GM12892 (cell line): ENCODE results near the gene DPF1.
"Not testable (repeated sequence)": the region's sequence is repeated elsewhere in the genome, so short reads cannot be mapped to it uniquely, and the experiment has no call there.

Experiments used
- DNase-seq: peaks from one replicate; pipeline ENCODE4 v3.0.0; 2011; ENCODE audit not compliant: insufficient read length
- FAIRE-seq: peaks from 2 replicates; lab custom pipeline; 2011; peaks lifted over from hg19 to GRCh38; lab: Jason Lieb, UNC
- POLR2A ChIP-seq: IDR thresholded peaks from 2 replicates; pipeline ENCODE4 v1.6.1; 2011; ENCODE audit warnings: low read depth, low read length, control low read depth
- POLR2AphosphoS5 ChIP-seq: IDR thresholded peaks from 2 replicates; pipeline ENCODE4 v1.6.1; 2011; ENCODE audit warnings: low read depth, low read length, control low read depth
- TAF1 ChIP-seq: IDR thresholded peaks from 2 replicates; pipeline ENCODE4 v1.6.1; 2011; ENCODE audit warnings: low read depth, mild to moderate bottlenecking, control low read depth, low read length, borderline replicate concordance

DPF1 gene

DNA sequence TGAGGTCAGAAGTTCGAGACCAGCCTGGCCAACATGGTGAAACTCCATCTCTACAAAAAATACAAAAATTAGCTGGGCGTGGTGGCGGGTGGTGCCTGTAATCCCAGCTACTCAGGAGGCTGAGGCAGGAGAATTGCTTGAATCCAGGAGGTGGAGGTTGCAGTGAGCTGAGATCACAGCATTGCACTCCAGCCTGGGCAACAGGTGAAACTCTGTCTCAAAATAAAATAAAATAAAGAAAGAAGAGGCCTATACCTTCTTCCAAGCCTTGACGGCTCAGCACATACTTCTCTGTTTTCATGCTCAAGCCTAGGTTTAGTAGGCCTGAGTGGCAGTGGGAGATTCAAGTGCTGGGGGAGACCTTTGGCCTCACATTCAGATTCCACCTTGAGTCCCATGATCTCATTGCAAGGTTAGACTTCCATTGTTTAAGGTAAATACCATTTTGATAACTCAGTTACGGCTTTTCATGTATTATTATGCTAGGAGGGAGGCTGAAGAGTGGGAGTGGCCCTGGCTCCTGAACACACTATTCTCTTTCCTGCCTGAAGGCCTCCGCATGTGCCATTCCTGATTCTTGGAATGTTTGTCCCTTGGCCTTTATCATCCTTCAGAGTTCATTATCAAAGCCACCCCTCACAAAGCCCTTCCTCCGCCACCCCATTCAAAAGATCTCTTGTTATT is 38.7 kb upstream of the DPF1 start:
- no peak for TF ChIP-seq TAF1
- TF ChIP-seq POLR2A, result no peak
- TF ChIP-seq POLR2AphosphoS5, result no peak
- DNase-seq, result no peak
- no peak for FAIRE-seq

GRCh38 chr19:38261942-38262341 is 37.9 kb upstream of the DPF1 start:
- not testable (repeated sequence) for FAIRE-seq, DNase-seq

- TF ChIP-seq TAF1, result no peak
- DNase-seq (no peak), FAIRE-seq (no peak)
These were observed 31.5 kb upstream of the DPF1 start for GRCh38 chr19:38255383-38256014.

GRCh38 chr19:38253788-38254187 is 29.8 kb upstream of the DPF1 start:
- TF ChIP-seq TAF1, result no peak
- DNase-seq (no peak), FAIRE-seq (no peak)

GRCh38 chr19:38252941-38253691 is 29.1 kb upstream of the DPF1 start:
- TF ChIP-seq POLR2AphosphoS5, result no peak
- no peak for TF ChIP-seq POLR2A
- no peak for TF ChIP-seq TAF1
- no peak for FAIRE-seq
- DNase-seq, result no peak

- TF ChIP-seq POLR2AphosphoS5 (no peak), POLR2A (no peak), TAF1 (no peak)
- FAIRE-seq, result no peak
- DNase-seq, result no peak
These were observed 28.4 kb upstream of the DPF1 start for GRCh38 chr19:38252385-38252784.

GRCh38 chr19:38251564-38252051 is 27.6 kb upstream of the DPF1 start:
- no peak for FAIRE-seq

GRCh38 chr19:38250821-38251563 is 27.0 kb upstream of the DPF1 start:
- FAIRE-seq (no peak), DNase-seq (no peak)
- no peak for TF ChIP-seq POLR2A
- TF ChIP-seq POLR2AphosphoS5, result no peak
- TF ChIP-seq TAF1, result no peak

More at GRCh38 chr19:38251564-38252051, 27.6 kb upstream of the DPF1 start:
- no peak for TF ChIP-seq POLR2AphosphoS5
- TF ChIP-seq POLR2A, result no peak
- no peak for TF ChIP-seq TAF1
- no peak for DNase-seq

- DNase-seq (no peak), FAIRE-seq (no peak)
- no peak for TF ChIP-seq TAF1
- no peak for TF ChIP-seq POLR2AphosphoS5
- TF ChIP-seq POLR2A, result no peak
These were observed 26.4 kb upstream of the DPF1 start for GRCh38 chr19:38250428-38250820.

GRCh38 chr19:38248421-38248820 is 24.4 kb upstream of the DPF1 start:
- DNase-seq (no peak), FAIRE-seq (no peak)
- TF ChIP-seq POLR2A, result no peak
- no peak for TF ChIP-seq TAF1
- no peak for TF ChIP-seq POLR2AphosphoS5

- DNase-seq (no peak), FAIRE-seq (no peak)
- TF ChIP-seq POLR2A (no peak), TAF1 (no peak), POLR2AphosphoS5 (no peak)
These were observed 23.8 kb upstream of the DPF1 start for GRCh38 chr19:38247734-38248268.
